NCI-H69 (cell line): ENCODE results near the gene CHMP1A.
A peak's percentile ranks its signal among the peaks of the same experiment; 100 is the strongest.
"Not testable (repeated sequence)": the region's sequence is repeated elsewhere in the genome, so short reads cannot be mapped to it uniquely, and the experiment has no call there.

Experiments used
- DNase-seq: peaks from one replicate; lab custom pipeline; 2025; lab: John Stamatoyannopoulos, UW

The CHMP1A gene

GRCh38 chr16:89658221-89658879 lies 842 bp upstream of the CHMP1A start:
- peak; percentile 35 for DNase-seq

GRCh38 chr16:89656435-89657121 lies 930 bp downstream of the CHMP1A start:
- DNase-seq = no peak

GRCh38 chr16:89655062-89655643 lies 2.4 kb downstream of the CHMP1A start:
- DNase-seq = no peak

GRCh38 chr16:89653656-89654295 lies 3.7 kb downstream of the CHMP1A start:
- DNase-seq = no peak

- no peak for DNase-seq
Observed at GRCh38 chr16:89651584-89651983, 5.9 kb downstream of the CHMP1A start.

GRCh38 chr16:89646906-89647305 lies 10.6 kb downstream of the CHMP1A start:
- no peak for DNase-seq

GRCh38 chr16:89646270-89646669 lies 11.2 kb downstream of the CHMP1A start:
- DNase-seq = no peak

GRCh38 chr16:89645122-89645521 lies 12.4 kb downstream of the CHMP1A start:
- DNase-seq = no peak

GRCh38 chr16:89643769-89644300 lies 13.7 kb downstream of the CHMP1A start:
- no peak for DNase-seq

GRCh38 chr16:89642574-89642973 lies 14.9 kb downstream of the CHMP1A start:
- DNase-seq = no peak

GRCh38 chr16:89641458-89642119 lies 15.9 kb downstream of the CHMP1A start:
- no peak for DNase-seq

GRCh38 chr16:89639385-89639784 lies 18.1 kb downstream of the CHMP1A start:
- DNase-seq = no peak

- DNase-seq = no peak
Observed at GRCh38 chr16:89638455-89638854, 19.1 kb downstream of the CHMP1A start.

- no peak for DNase-seq
Observed at GRCh38 chr16:89637379-89637778, 20.1 kb downstream of the CHMP1A start.

GRCh38 chr16:89636663-89637062 lies 20.8 kb downstream of the CHMP1A start:
- no peak for DNase-seq

GRCh38 chr16:89634463-89635385 lies 22.8 kb downstream of the CHMP1A start:
- DNase-seq = not testable (repeated sequence)

GRCh38 chr16:89633064-89633631 lies 24.4 kb downstream of the CHMP1A start:
- peak; percentile 47 for DNase-seq

GRCh38 chr16:89629827-89630610 lies 27.5 kb downstream of the CHMP1A start:
- DNase-seq = no peak
